Measurements from ENCODE around the gene CDK4.
"Not testable (repeated sequence)": the region's sequence is repeated elsewhere in the genome, so short reads cannot be mapped to it uniquely, and the experiment has no call there.

The CDK4 gene

DNA sequence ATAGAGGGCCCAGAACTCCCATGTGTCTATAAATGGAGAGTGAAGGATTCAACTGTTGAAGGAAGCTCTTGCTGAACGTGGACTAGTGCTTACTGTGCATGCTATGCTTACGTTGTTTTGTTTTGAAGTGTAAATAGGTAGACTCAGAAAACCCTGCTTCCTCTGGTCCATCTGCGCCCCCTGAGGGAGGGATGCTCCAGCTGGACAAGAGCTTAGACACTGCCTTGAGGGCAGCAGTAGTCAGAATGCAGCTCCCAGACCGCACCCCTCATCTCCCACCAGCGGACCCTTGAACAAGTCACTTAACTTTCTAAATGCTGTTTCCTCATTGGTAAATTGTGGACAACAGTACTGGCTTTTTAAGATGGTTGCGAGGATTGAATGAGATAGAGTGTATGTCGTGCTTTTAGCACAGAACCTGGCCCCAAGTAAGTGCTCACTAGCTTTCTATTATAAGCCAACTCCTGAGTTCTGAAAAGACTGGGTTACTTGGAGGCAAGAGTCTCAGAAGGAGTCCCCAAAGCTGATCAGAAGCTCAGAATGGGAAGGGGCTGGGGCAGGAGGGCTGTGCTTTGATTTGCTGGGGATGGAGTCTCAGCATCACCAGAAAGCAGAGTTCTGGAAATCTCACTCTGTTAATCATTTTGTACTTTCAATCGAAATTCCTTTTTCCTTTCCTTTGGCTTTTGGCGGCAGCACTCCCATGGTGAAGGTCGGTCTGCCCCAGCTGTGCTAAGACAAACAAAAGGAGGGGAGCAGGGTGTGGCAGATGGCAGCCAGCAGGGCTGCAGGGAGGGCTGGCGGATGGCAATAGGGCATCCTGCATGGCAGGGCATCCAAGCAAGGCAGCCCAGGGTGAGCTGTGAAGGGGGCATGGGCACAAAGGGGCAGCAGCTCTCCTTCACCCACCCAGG is 29.1 kb downstream of the CDK4 start:
- no peak for DNase-seq

GRCh38 chr12:57721846-57722608 is 30.1 kb downstream of the CDK4 start:
- DNase-seq = not testable (repeated sequence)

- DNase-seq = no peak
Measured at GRCh38 chr12:57720606-57721595, 31.2 kb downstream of the CDK4 start.

DNA sequence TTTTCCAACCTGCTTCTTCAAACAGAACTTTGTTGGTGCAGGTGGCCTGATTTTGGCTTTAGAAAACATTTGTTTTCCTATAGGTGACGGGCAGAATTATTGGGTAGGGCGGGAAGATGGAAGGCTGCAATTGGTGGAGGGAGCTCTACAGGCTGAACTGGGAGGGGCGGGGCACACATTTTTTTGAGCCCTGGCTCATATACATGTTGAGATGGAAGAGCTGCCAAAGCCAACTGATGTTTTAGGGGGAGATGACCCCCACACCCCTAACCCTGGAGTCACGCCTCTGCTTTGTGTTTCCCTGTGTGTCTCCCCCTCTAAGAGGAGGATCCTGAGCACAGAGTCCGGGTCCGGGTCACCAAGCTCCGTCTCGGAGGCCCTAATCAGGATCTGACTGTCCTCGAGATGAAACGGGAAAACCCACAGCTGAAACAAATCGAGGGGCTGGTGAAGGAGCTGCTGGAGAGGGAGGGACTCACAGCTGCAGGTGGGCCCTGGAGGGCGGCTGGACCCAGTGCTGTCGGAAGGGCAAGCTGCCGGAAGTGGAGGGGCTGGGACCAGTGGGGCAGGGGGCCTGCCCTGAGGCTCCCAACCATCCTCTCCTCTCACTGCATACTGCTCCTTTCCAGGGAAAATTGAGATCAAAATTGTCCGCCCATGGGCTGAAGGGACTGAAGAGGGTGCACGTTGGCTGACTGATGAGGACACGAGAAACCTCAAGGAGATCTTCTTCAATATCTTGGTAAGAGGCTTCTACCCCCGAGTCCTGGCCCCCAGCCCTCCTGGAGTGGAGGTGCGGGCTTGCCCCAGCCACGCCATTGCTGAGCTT is 32.1 kb downstream of the CDK4 start:
- no peak for DNase-seq

DNA sequence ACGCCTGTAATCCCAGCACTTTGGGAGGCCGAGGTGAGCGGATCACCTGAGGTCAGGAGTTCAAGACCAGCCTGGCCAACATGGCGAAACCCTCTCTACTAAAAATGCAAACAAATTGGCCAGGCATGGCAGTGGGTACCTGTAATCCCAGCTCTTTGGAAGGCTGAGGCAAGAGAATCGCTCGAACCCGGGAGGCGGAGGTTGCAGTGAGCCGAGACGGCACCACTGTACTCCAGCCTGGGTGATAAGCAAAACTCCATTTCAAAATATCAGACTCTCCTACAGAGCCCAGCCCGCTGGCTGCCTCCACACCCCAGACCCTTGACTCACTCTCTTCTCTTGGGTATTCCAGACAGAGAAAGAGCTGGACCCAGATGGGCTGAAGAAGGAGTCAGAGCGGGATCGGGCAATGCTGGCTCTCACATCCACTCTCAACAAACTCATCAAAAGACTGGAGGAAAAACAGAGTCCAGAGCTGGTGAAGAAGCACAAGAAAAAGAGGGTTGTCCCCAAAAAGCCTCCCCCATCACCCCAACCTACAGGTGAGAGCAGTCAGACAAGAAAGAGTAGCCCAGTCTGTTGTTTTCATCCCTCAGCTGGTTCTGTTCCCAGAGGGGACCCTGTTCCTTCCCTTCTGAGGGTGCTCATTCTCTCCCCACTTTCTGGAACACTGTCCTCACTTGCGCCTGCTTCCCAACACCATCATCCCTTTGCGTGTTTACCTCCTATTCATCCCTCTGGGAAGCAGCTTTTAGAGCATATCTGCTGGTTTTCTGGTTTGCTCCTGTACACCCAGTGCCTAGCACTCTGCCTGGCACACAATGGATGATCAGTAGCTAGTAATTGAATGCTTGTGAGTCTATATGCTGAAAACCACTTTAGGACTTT is 33.2 kb downstream of the CDK4 start:
- no peak for DNase-seq

- no peak for DNase-seq
Measured at GRCh38 chr12:57717846-57718640, 34.1 kb downstream of the CDK4 start.

DNA sequence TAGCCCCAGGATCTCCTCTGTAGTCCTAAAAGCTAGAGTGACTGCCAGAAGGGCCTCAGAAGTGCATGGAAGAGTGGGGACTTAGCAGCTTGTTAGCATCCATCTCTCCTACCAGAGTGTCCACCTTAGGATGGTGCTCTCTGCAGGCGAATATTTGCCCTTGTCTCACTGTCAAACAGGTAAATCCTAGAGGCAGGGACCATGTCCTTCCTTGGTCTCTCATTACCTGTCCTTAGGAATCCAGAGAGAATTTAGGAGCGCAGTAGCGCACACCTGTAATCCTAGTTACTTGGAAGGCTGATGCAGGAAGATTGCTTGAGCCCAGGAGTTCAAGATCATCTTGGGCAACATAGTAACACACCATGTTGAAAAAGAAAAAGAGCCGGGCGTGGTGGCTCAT is 35.0 kb downstream of the CDK4 start:
- no peak for DNase-seq

GRCh38 chr12:57716305-57716704 is 35.8 kb downstream of the CDK4 start:
- DNase-seq = no peak

- no peak for DNase-seq
Measured at GRCh38 chr12:57715786-57716185, 36.3 kb downstream of the CDK4 start.

DNA sequence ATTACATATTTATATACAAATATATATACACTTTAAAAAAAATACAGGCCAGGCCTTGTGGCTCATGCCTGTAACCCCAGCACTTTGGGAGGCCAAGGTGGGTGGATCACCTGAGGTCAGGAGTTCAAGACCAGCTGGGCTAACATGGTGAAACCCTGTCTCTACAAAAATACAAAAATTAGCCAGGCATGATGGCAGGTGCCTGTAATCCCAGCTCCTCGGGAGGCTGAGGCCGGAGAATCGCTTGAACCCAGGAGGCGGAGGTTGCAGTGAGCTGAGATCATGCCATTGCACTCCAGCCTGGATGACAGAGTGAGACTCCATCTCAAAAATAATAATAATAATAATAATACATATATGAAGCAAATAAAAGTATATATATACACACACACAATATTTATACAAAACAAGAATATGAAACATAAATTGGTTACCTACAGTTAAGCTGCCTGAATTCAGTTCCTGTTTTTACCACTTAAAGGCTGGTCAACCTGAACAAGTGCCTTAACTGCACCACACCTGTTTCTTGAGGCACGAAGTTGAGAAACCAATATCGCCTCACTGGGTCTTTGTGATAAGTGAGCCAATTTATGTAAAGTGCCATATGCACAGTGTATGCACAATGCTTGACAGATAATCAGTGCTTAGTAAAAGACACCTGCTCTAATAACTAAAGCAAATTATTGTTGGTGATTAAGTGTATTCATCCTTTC is 36.9 kb downstream of the CDK4 start:
- DNase-seq = not testable (repeated sequence)

GRCh38 chr12:57713209-57713608 is 38.9 kb downstream of the CDK4 start:
- no peak for DNase-seq

DNA sequence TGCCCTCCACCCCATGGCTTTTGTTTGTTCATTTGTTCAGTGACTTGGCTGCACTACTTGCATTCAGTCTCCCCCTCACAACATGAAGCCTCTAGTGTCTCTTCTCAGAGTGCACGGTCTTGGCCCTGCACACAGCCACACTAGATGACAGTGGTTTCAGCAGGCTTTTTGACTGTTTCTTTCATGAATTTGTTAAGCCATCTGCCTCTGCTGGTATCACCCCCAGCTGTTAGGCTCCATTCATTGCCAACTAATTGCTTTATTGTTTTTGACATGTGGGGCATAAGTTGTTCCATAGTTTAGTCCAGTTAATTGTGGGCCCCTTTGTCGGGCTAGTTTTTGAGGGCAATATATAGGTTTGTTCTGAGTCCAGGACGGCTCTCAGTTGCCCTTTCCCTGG is 39.4 kb downstream of the CDK4 start:
- no peak for DNase-seq

GRCh38 chr12:57708296-57708695 is 43.8 kb downstream of the CDK4 start:
- no peak for DNase-seq

DNA sequence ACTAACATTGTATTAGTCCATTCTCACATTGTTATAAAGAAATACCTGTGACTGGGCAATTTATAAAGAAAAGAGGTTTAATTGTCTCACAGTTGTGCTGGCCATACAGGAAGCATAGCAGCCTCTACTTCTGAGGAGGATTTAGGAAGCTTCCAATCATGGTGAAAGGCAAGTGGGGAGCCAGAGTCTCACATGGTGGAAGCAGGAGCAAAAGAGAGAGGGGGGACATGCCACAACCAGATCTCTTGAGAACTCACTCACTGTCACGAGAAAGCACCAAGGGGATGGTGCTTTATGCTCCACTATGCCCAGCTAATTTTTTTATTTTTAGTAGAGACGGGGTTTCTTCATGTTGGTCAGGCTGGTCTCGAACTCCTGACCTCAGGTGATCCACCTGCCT is 44.9 kb downstream of the CDK4 start:
- no peak for DNase-seq

GRCh38 chr12:57700317-57700716 is 51.8 kb downstream of the CDK4 start:
- DNase-seq = no peak

- DNase-seq = no peak
Measured at GRCh38 chr12:57698414-57698813, 53.7 kb downstream of the CDK4 start.
